SK-N-SH (cell line): ENCODE data around the gene HMX3. TPM values are rescaled to one million over a fixed set of nuclear protein-coding genes. Genes with fewer than 3 reads are reported as not detected.
A peak's percentile ranks its signal among the peaks of the same experiment; 100 is the strongest.

ENCODE experiments used
- CTCF ChIA-PET: fragments of 300-600, 350-600 bp; formaldehyde crosslinking; extraction: SDS; loops from one replicate; lab custom pipeline; 2021; lab: Yijun Ruan, JAX
- POLR2A ChIA-PET: fragments of 350-600 bp; sonication (Branson Sonifier 250); formaldehyde crosslinking; extraction: SDS; loops from one replicate; lab custom pipeline; 2020; ENCODE audit warnings: antibody characterized with exemption, inconsistent platforms; lab: Yijun Ruan, JAX
- DNase-seq: peaks from one replicate; pipeline ENCODE4 v3.0.0; 2012
- H2AFZ ChIP-seq: fragments of 200-600 bp; sonication (generic); 2 replicates; pipeline ENCODE4 v1.8.1; 2016; ENCODE audit warnings: antibody characterized with exemption, mild to moderate bottlenecking, low read depth
- H3F3A ChIP-seq: fragments of 200-600 bp; sonication (generic); replicated peaks from 2 replicates; pipeline ENCODE3; 2016; ENCODE audit warnings: antibody characterized with exemption, mild to moderate bottlenecking; ENCODE audit not compliant: insufficient read depth
- H3K27ac ChIP-seq, 2 experiments: fragments of 200-500 bp in 1 of 2; fragments of 200-600 bp in 1 of 2; sonication (Bioruptor generic) in 1 of 2; sonication (generic), shearing (Covaris generic) in 1 of 2; 2 replicates each; pipeline versions ENCODE4 v1.5.1 to v1.6.1; 2014 to 2016; ENCODE audit warnings: low read depth in 2 of 2, inconsistent platforms in 1 of 2, low read length in 1 of 2, mild to moderate bottlenecking in 1 of 2, mixed read lengths in 1 of 2
- H3K27me3 ChIP-seq: fragments of 200-600 bp; sonication (generic), shearing (Covaris generic); 2 replicates; pipeline ENCODE4 v1.6.1; 2016; ENCODE audit warnings: mixed run types; ENCODE audit not compliant: insufficient read depth
- H3K36me3 ChIP-seq, 2 experiments: fragments of 200-500 bp in 1 of 2; fragments of 200-600 bp in 1 of 2; sonication (Bioruptor generic) in 1 of 2; sonication (generic) in 1 of 2; replicated peaks in 1 of 2; 2 replicates each; pipeline versions ENCODE3 to v1.5.1; 2014 to 2016; ENCODE audit warnings: low read length in 1 of 2, mild to moderate bottlenecking in 1 of 2; ENCODE audit not compliant: insufficient read depth in 2 of 2, control insufficient read depth in 1 of 2
- H3K4me1 ChIP-seq, 2 experiments: fragments of 200-500 bp in 1 of 2; fragments of 200-600 bp in 1 of 2; sonication (Bioruptor generic) in 1 of 2; sonication (generic), shearing (Covaris generic) in 1 of 2; 2 replicates each; pipeline versions ENCODE4 v1.5.1 to v1.6.1; 2014 to 2016; ENCODE audit warnings: low read depth in 1 of 2, low read length in 1 of 2, mixed run types in 1 of 2; ENCODE audit not compliant: insufficient read depth in 2 of 2, control insufficient read depth in 1 of 2
- H3K4me2 ChIP-seq: fragments of 200-600 bp; sonication (generic), shearing (Covaris generic); 2 replicates; pipeline ENCODE4 v1.6.1; 2017; ENCODE audit warnings: mixed run types
- H3K4me3 ChIP-seq, 2 experiments: fragments of 200-500 bp in 1 of 2; fragments of 200-600 bp in 1 of 2; sonication (Bioruptor generic) in 1 of 2; sonication (generic), shearing (Covaris generic) in 1 of 2; 2 replicates each; pipeline versions ENCODE4 v1.5.1 to v1.8.1; 2014 to 2016; ENCODE audit warnings: low read depth in 2 of 2, inconsistent platforms in 1 of 2, low read length in 1 of 2, mild to moderate bottlenecking in 1 of 2, mixed read lengths in 1 of 2, moderate library complexity in 1 of 2
- H3K79me2 ChIP-seq: fragments of 200-600 bp; sonication (generic); 2 replicates; pipeline ENCODE4 v1.8.1; 2017; ENCODE audit warnings: mild to moderate bottlenecking; ENCODE audit not compliant: insufficient read depth
- H3K9ac ChIP-seq: fragments of 200-600 bp; sonication (generic); 2 replicates; pipeline ENCODE4 v1.6.1; 2017; ENCODE audit warnings: mixed run types
- H3K9me2 ChIP-seq: fragments of 200-600 bp; sonication (generic); 2 replicates; pipeline ENCODE4 v1.6.1; 2017; ENCODE audit warnings: mixed run types
- H3K9me3 ChIP-seq: fragments of 200-600 bp; sonication (generic); 2 replicates; pipeline ENCODE4 v1.6.1; 2017; ENCODE audit warnings: mixed run types, mild to moderate bottlenecking, moderate library complexity
- H4K20me1 ChIP-seq: fragments of 200-600 bp; sonication (generic); 2 replicates; pipeline ENCODE4 v1.6.1; 2017; ENCODE audit warnings: mild to moderate bottlenecking, mixed run types; ENCODE audit not compliant: insufficient read depth
- CHD2 ChIP-seq: fragments of 150-350 bp; IDR thresholded peaks from 2 replicates; pipeline ENCODE4 v1.6.1; 2018; ENCODE audit warnings: low read length; ENCODE audit not compliant: partially characterized antibody
- EZH2phosphoT487 ChIP-seq: fragments of 200-600 bp; sonication (generic); IDR thresholded peaks from 2 replicates; pipeline ENCODE4 v1.6.1; 2017; ENCODE audit warnings: low read depth, mixed run types, mild to moderate bottlenecking, antibody characterized with exemption, moderate library complexity, borderline replicate concordance
- FOXJ3 ChIP-seq: sonication (generic); formaldehyde crosslinking; IDR thresholded peaks from 2 replicates; pipeline ENCODE4 v1.5.1; 2020; ENCODE audit warnings: mild to moderate bottlenecking, missing genetic modification reagents
- GABPA ChIP-seq: IDR thresholded peaks from 2 replicates; pipeline ENCODE4 v1.4.0; 2012; ENCODE audit warnings: low read depth, mild to moderate bottlenecking
- GATA2 ChIP-seq: sonication (generic); formaldehyde crosslinking; IDR thresholded peaks from 2 replicates; pipeline ENCODE4 v1.5.0; 2020; ENCODE audit warnings: mild to moderate bottlenecking, missing genetic modification reagents
- MEF2A ChIP-seq: IDR thresholded peaks from 2 replicates; pipeline ENCODE4 v1.4.0; 2012; ENCODE audit warnings: low read depth, borderline replicate concordance
- NRF1 ChIP-seq: IDR thresholded peaks from 2 replicates; pipeline ENCODE4 v1.6.1; 2012; ENCODE audit warnings: low read depth, mild to moderate bottlenecking, low read length
- POLR2AphosphoS5 ChIP-seq: IDR thresholded peaks from 2 replicates; pipeline ENCODE4 v1.6.1; 2012; ENCODE audit warnings: low read depth, low read length
- RAD21 ChIP-seq: IDR thresholded peaks from 2 replicates; pipeline ENCODE4 v1.6.1; 2012; ENCODE audit warnings: mild to moderate bottlenecking, low read length
- RFX5 ChIP-seq: IDR thresholded peaks from 2 replicates; pipeline ENCODE4 v1.6.1; 2012; ENCODE audit warnings: mild to moderate bottlenecking, improper control_type of control experiment, low read length
- SIN3A ChIP-seq: IDR thresholded peaks from 2 replicates; pipeline ENCODE4 v1.6.1; 2012; ENCODE audit warnings: low read depth, mild to moderate bottlenecking, low read length, moderate library complexity, borderline replicate concordance
- TAF1 ChIP-seq: IDR thresholded peaks from 2 replicates; pipeline ENCODE4 v1.6.1; 2012; ENCODE audit warnings: low read depth, mild to moderate bottlenecking, low read length, moderate library complexity, borderline replicate concordance
- TEAD4 ChIP-seq: IDR thresholded peaks from 2 replicates; pipeline ENCODE4 v1.4.0; 2012; ENCODE audit warnings: mild to moderate bottlenecking, borderline replicate concordance; ENCODE audit not compliant: insufficient read depth
- WGBS: methylation state at CpG from one replicate; pipeline ENCODE4 v1.1.6; 2017; ENCODE audit warnings: low lambda C conversion rate; 5-methylcytosine and 5-hydroxymethylcytosine counted together
- polyA plus RNA-seq, 3 experiments: library from polyadenylated mRNA; depleted of rRNA; stranded (reverse); fragments of >200 nt; gene quantifications; 2 replicates each; pipeline ENCODE4 v1.2.3, GENCODE V29; 2012
- TF ChIP-seq, protein P1 (sequence below): fragments of 150-350 bp; IDR thresholded peaks from 2 replicates; pipeline ENCODE4 v1.6.1; 2017; ENCODE audit warnings: antibody characterized with exemption, low read length, low read depth, borderline replicate concordance
- TF ChIP-seq, protein P2 (sequence below): fragments of 200-600 bp; sonication (generic); IDR thresholded peaks from 2 replicates; pipeline ENCODE4 v1.6.1; 2017; ENCODE audit warnings: antibody characterized with exemption, mild to moderate bottlenecking, moderate library complexity
- TF ChIP-seq, protein P3 (sequence below): IDR thresholded peaks from 2 replicates; pipeline ENCODE4 v1.4.0; 2012; ENCODE audit warnings: low read depth, borderline replicate concordance

HMX3 gene
- polyA plus RNA-seq, 1 of the 3 experiments (the other 2 are of a cell fraction), result not detected

DNA sequence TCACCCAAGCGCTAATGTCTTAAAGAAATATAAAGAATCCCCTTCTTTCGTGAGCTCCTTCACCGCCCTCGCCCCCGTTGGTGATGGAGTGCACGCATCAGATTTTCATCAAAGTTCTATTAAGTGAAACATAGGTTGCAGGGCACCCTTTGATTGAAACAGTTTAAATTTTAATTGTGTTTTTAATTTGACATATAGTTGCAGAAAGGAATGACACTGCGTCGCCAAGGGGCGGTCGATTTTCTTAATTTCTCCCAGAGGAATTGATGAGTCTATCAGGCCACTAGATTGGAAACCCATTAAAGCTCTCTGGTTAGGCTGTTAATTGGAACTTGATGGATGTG lies 8.0 kb downstream of the HMX3 start (continued):
- TF ChIP-seq, protein P1, sequence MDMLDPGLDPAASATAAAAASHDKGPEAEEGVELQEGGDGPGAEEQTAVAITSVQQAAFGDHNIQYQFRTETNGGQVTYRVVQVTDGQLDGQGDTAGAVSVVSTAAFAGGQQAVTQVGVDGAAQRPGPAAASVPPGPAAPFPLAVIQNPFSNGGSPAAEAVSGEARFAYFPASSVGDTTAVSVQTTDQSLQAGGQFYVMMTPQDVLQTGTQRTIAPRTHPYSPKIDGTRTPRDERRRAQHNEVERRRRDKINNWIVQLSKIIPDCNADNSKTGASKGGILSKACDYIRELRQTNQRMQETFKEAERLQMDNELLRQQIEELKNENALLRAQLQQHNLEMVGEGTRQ, result no peak

DNA sequence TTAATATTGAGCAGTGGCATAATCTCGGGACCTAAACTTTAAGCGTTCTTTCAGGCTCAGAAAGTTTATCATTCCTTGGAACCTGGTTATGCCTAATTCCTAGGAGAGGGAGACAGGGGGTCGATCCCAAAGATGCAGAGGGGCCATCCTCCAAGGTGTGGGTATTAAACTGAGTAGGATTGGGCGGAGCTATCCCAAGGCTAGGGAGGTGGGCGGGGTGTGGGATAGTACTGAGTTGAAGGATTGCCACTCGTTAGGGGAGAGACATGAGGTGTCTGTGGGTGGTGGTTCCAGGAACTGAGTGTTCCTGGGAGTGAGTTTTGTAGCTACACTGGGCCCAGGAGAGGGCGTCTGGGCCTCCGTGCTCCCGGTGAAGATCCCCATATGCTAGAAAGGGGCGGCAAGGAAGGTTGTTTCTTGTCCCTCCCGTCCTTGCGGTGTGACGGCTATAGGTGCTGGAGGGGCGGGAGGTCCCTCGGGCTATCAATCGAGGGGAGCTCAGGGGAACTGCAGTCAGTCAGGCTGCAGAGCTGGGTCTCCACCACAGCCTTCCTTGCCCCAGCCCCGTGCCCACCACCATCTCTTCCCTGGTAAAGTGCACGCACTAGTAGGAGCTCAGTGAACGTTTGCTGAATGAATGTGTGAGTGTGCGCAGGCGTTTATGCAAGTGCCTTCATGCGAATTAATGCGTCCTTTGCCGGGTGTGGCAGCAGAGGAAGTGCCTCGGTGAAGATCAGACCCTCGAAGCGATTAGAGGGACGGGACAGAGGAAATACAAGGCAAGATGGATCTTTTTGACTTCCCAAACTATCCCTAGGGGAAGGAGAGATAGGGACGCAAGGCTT lies 9.1 kb downstream of the HMX3 start:
- Histone ChIP-seq H3K79me2 (no peaks in the 10 kb centered on the region), H2AFZ (no peak overlapping the region), H3K4me1 (peaks cover 0 to 12% of the 10 kb centered on the region in 2 experiments; a peak in 1 of 4 replicates), H3K36me3 (no peaks in the 10 kb centered on the region), H4K20me1 (0 out of 2 replicates have a peak, but pooled peaks cover 4% of the 10 kb centered on the region), H3K4me3 (no peak overlapping the region), H3K4me2 (no peak overlapping the region), H3F3A (no peaks in the 10 kb centered on the region), H3K27me3 (peaks cover 100% of the 10 kb centered on the region), H3K9ac (no peak overlapping the region), H3K9me3 (no peaks in the 10 kb centered on the region), H3K27ac (no peak overlapping the region), H3K9me2 (no peaks in the 10 kb centered on the region)
- ChIA-PET CTCF (interaction anchor here (0.8 to 4.8 kb wide), 14 partner anchors 8 to 439 kb away, joined by 3 to 51 read pairs (median 4); partner anchors contain the start of gene BUB3), POLR2A (interaction anchor here (1.7 kb wide), 1 partner anchor 9 kb away, joined by 7 read pairs; the partner anchor contains the start of gene BUB3)
- no peak for TF ChIP-seq POLR2AphosphoS5
- TF ChIP-seq RFX5, result no peak
- TF ChIP-seq, protein P2, sequence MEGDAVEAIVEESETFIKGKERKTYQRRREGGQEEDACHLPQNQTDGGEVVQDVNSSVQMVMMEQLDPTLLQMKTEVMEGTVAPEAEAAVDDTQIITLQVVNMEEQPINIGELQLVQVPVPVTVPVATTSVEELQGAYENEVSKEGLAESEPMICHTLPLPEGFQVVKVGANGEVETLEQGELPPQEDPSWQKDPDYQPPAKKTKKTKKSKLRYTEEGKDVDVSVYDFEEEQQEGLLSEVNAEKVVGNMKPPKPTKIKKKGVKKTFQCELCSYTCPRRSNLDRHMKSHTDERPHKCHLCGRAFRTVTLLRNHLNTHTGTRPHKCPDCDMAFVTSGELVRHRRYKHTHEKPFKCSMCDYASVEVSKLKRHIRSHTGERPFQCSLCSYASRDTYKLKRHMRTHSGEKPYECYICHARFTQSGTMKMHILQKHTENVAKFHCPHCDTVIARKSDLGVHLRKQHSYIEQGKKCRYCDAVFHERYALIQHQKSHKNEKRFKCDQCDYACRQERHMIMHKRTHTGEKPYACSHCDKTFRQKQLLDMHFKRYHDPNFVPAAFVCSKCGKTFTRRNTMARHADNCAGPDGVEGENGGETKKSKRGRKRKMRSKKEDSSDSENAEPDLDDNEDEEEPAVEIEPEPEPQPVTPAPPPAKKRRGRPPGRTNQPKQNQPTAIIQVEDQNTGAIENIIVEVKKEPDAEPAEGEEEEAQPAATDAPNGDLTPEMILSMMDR, result peak; percentile 23; the same call in 1 of the 2 replicates
- TF ChIP-seq NRF1, result no peak
- TF ChIP-seq GATA2 (CRISPR knock-in tag), result no peak
- TF ChIP-seq EZH2phosphoT487, result peak; percentile 73; the same call in 1 of the 2 replicates
- no peak for TF ChIP-seq MEF2A
- TF ChIP-seq RAD21, result peak; percentile 40
- DNase-seq, result peak; percentile 74
- WGBS, result 26% methylated on average over 18 of the region's 29 CpGs

DNA sequence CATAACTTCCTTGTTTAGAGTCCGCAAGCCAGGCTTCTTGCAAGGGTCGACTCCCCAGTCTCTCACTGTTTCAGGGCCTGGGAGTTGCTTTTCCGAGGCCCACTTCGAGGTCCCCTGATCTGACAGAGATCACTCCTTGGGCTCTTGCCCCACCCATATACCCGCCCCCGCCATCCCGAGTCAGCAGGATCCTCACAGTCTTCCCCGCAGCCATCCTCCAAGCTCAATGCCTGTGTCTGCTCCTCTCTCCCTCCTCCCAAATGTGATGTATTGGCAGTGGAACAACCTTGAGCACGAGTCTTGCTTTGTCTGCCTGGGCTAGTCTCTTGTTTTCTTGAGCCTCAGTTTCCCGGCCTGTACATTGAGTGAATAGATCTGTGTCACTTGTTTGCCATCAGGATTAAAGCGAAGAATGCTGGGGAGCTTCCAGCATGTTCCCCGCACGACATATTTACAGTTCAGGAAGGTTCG lies 9.8 kb downstream of the HMX3 start:
- WGBS, result 12% methylated on average over 11 of the region's 14 CpGs
- no peak for TF ChIP-seq TEAD4
- TF ChIP-seq FOXJ3 (CRISPR knock-in tag), result no peak
- TF ChIP-seq SIN3A, result no peak
- TF ChIP-seq CHD2, result no peak
- TF ChIP-seq, protein P3, sequence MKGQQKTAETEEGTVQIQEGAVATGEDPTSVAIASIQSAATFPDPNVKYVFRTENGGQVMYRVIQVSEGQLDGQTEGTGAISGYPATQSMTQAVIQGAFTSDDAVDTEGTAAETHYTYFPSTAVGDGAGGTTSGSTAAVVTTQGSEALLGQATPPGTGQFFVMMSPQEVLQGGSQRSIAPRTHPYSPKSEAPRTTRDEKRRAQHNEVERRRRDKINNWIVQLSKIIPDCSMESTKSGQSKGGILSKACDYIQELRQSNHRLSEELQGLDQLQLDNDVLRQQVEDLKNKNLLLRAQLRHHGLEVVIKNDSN, result no peak
- no peak for TF ChIP-seq TAF1
- no peak for TF ChIP-seq GABPA

More for the DNA sequence above, 9.8 kb downstream of the HMX3 start:
- POLR2A ChIA-PET, result no interaction called here
- Histone ChIP-seq H3K4me3 (no peak overlapping the region), H3K9ac (no peak overlapping the region), H3K79me2 (no peaks in the 10 kb centered on the region), H2AFZ (no peak overlapping the region), H4K20me1 (0 out of 2 replicates have a peak, but pooled peaks cover 4% of the 10 kb centered on the region), H3K27me3 (peaks cover 100% of the 10 kb centered on the region), H3K27ac (no peak overlapping the region), H3K36me3 (no peaks in the 10 kb centered on the region), H3K9me2 (no peaks in the 10 kb centered on the region), H3K4me2 (no peak overlapping the region), H3K4me1 (peaks cover 0 to 14% of the 10 kb centered on the region in 2 experiments; a peak in 2 of 4 replicates), H3K9me3 (no peaks in the 10 kb centered on the region), H3F3A (no peaks in the 10 kb centered on the region)
- CTCF ChIA-PET, result interaction anchor here (0.8 to 4.8 kb wide), 10 partner anchors 8 to 415 kb away, joined by 3 to 51 read pairs (median 5); partner anchors contain the start of gene BUB3
- peak; percentile 29 for DNase-seq
